GM19397 (cell line): ENCODE measurements around the gene NELFA.

Experiments used
- ATAC-seq: cut with Tn5 transposase; IDR thresholded peaks from one replicate; pipeline ENCODE4 v1.9.1; 2021; ENCODE audit warnings: mild to moderate bottlenecking, moderate library complexity; ENCODE audit not compliant: unreplicated experiment

NELFA gene

GRCh38 chr4:2008921-2009650, at the start of gene NELFA:
Gene NELFA, minus strand, starts transcription at chr4:2008974. Its CDS starts 15 bp downstream, at chr4:2008959.
- peak; percentile 88 for ATAC-seq

DNA sequence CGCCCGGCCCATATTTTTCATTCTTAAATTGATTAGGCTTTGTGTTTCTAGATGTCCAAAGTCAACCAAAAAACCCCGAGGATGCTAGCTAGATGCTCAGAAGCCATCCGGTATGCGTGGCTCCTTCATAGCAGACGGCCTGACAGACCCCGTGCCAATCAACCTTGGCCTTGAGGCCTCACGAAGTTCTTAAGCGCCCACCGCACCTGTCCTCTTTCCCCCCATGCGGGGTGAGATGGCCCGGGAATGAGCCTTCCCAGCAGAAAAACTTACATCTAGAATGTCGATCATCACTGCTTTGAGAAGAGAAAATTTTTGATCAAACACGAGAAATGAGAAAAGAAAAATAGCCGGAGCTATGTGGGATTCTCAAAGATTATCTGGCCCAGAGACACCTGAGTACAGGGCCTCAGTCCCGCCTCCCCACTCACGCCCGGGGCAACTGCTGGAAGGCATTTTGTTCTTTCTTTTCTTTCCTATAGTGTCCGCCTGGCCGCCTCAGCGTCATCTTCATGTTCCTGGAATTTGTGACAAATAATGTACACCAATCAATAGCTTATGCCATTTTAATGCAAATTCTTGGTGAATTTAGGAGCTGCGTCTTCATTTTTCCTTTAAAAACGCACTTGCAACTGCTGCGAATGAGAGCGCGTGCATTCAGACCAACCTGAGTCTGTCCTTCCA, 48.8 kb upstream of the NELFA start:
- ATAC-seq = no peak

DNA sequence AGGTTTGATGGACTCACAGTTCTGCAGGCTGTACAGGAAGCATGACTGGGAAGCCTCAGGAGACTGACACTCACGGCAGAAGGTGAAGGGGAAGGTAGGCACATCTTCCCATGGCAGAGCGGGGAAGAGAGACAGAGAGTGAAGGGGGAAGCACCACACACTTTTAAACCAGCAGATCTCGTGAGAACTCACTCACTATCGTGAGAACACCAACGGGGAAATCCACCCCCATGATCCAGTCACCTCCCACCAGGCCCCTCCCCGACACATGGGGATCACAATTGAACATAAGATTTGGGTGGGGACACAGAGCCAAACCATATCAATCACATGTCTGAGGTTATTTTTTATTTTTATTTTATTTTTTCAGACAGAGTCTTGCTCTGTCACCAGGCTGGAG, 45.4 kb upstream of the NELFA start:
- ATAC-seq = no peak

GRCh38 chr4:2051086-2051485, 42.3 kb upstream of the NELFA start:
- ATAC-seq = no peak

GRCh38 chr4:2049811-2050210, 41.0 kb upstream of the NELFA start:
- ATAC-seq = no peak

DNA sequence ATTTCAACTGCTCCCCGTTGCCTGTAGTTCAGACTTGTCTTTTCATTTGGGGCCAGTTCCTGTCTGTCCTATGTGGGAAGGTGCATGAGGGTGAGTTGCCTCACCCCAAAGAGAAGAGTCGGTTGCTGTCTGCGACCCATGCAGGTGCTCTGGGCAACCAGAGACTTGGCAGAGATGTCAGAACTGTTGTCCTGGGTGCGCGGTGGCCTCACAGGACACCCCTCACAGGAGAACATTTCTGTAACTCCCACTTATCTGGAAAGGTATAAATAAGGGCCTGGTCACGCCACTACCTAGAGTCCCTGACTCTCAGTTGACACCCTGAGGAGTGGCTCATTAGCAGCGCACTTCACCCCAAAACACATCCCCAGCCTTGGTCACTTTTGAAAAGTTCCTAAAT, 40.6 kb upstream of the NELFA start:
- no peak for ATAC-seq

GRCh38 chr4:2048831-2049230, 40.1 kb upstream of the NELFA start:
- no peak for ATAC-seq

- no peak for ATAC-seq
Observed at GRCh38 chr4:2047781-2048581, 39.2 kb upstream of the NELFA start.

DNA sequence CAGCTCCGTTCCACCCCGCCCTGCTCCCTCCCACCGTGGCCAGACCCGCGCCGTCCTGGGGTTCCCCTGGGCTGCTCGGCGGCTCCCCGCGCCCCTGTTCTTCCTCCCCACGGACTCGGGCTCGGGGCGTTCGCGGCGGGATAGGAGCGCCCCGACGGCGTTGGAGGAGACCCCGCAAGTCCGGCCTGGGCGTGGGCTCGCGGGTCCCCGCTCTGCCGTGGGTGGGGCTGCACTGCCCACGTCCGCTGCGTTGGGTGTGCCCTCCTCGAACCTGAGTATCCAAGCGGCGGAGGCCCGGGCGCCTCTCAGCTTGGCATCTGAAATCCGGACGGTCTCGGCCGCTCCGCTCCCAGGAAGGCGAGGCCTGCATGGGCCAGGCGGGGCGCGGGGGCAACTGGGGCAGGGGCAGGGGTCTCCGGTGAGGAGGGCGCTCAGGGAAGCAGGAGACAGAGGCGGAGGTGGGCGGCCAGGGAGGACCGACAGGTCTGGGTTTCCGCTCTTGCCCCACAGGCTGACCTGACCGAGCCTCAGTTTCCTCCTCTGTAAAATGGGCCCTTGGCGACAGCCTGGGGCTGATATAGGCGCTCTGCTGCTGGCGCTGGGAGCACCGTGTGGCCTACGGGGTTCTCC, 38.4 kb upstream of the NELFA start:
- no peak for ATAC-seq

DNA sequence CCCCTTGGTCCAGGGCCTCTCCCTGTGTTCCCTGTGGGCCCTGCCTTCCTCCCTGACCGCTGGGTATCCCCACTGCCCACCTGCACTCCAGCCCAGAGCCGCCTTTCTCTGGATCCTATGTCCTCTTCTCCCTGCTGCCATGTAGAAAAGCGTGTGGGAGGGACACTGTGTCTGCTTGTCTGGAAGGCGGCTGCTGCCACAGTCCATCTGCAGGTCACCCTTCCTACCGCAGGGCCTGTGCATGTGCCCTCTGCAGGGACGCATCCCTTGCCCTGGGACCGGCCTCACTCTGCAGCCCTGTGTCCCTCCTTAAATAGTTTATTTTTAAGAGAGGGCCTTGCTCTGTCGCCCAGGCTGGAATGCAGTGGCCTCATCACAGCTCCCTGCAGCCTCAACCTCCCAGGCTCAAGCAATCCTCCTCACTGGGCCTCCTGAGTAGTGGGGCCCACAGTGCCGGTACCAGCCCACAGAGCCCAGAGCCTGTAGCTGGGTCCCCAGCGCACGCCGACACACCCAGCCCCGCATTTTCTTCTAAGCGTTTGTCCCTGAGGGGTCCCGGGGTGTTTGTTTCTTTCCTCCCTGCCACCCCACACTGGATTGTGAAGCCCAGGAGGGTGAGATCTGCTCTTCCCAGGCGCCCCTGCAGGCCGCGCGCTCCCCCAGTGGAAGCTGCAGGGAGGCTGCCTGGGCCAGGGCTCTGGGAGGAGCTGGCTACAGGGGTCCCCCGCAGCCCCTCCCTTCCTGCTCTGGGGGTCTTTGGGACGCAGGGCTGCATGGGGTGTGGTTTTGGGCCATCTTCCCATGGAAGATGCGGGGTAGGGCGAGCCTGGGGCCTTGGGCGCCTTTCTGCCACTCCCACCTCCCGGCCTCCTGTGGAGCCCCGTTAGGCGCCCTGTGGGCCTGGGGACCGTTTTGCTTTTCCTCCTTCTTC, 37.5 kb upstream of the NELFA start:
- no peak for ATAC-seq

DNA sequence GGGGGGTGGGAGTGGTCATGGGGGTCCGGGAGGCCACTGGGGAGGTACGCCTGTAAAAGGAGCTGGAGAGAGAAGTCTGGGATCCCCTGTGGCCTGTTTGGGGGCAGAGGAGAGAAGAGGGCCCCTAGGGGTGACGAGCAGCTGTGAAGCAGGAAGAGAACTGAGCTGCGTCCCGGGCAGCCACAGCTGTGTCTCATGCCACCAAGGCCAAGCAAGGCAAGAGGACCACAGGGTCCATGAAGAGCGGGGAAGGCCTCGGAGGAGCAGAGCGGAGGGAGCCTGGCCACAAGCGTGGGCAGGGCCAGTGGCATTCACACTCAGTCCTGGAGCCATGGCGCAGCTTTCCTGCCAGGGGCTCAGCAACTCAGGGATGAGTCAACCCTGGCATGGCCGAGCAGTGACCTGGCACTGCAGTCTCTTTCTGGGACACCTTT, 36.8 kb upstream of the NELFA start:
- no peak for ATAC-seq

DNA sequence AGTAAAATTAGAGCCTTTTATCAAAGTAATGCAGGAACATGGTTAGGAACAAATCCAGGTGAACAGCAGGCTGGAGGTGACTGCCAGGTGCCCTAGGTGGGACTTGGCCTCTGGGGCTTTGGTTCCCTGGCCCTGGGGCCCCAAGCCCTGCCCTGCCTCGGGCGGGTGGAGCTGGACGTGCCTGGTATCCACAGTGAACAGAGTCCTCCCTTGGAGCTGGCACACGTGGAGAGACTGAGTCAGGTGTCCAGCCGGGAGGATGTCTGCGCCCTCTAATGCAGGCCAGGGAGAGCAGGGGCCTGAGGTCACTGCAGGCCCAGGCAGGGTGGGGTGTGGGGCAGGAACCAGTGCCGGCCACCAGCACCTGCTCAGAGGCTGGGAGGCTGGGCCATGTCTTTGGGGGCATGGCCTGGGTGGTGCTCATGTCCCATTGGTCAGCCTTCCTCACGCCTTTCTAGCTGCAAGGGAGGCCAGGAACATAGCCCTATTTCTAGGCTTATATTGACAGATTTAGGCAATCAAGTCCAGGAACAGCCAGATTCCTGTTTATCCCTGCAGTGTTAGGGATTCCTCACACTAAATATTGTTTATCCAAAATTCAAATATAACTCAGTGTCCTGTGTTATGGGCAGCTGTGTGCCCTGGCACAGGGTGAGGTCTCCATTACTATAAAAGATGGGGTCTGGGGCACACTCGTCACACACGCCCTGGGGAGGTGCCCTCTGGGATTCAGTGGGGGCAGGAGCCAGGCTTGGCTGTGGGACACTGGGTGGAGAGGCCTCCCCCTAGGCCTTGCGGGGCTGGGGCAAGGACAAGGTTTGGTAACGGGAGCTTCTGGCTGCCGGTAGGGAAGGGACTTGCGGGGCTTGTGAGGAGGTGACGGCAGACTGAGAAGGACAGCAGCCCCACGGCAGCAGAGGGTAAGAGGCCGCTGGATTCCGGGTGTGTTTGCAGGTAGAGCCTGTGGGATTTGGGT, 36.1 kb upstream of the NELFA start:
- ATAC-seq = no peak

DNA sequence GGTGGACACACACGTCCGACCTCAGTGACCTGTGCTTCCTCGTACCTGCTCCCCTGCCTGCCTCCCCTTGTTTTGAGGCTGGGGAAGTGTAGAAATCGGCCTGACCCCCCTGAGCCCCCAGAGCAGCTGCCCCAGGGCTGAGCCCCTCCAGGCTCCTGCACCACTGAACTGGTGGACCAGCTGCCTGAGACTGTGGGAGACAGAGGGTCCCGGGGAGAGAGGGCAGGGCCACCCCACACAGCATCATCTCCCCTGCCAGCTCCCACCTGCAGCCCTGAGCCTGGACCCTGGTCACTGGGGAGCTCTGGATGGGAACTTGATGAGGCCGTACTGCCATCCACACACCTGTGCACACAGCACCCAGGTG, 35.3 kb upstream of the NELFA start:
- no peak for ATAC-seq

DNA sequence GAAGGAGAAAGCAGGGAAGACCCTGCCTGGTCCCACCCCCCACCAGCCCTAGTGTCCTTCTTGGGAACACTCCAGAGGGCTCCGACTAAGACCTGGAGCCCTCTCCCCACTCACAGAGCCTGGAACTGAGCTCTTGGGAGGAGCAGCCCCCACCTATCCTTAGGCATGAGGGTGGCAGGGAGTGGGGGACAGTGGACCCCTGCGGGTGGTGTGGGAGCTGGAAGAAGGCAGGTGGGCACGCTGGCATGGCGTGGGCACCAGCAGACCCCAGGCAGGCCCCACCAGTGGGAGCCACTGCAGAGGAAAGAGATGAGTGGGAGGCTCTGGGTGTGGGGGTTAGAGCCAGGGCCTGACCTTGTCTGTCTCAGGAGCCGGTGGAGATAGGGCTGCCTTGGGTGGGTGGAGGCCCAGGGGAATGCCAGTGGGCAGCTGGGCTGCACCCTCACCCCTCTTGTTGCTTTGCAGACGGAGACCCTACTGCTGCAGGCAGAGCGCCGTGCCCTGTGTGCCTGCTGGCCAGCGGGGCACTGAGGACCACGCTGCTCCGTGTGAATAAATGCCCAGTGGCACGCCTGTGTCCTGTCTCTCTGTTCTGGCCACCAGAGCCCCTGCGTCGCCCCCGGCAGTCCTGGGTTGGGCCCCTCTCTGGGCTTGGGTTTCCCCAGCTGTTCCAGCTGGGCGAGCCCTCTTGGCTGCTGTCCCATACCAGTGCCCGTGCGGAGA, 34.8 kb upstream of the NELFA start:
- no peak for ATAC-seq

GRCh38 chr4:2042947-2043395, 34.2 kb upstream of the NELFA start:
- no peak for ATAC-seq

DNA sequence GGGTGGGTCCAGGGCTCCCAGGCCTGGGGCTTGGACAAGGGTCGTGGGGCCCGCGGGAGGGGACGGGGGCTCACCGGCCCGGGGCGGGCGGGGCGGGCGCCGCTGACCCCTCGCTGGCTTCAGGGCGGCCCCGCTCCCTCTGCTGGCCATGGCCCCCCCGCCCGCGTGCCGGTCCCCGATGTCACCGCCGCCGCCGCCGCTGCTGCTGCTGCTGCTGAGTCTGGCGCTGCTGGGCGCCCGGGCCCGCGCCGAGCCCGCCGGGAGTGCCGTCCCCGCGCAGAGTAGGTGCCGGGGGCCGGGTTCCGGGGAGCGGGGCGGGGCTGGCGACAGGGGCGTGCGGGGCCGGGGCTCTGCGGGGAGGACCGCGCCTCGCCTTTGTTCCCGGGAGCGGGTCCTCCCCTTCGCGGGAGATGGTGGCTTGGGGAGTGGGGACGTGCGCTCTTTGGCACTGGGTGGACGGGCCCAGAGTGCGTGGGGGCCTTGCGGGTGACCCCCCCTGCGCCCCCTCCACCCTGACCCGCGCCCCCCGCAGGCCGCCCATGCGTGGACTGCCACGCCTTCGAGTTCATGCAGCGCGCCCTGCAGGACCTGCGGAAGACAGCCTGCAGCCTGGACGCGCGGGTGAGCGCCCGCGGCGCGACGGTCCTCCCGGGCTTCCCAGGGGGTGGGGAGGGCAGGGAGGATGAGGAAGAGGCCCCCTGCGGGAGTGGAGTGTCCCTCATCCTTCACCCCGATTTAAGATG, 33.6 kb upstream of the NELFA start:
- ATAC-seq = peak; percentile 38

- ATAC-seq = peak; percentile 63
Observed at GRCh38 chr4:2041239-2042130, 32.7 kb upstream of the NELFA start.
